ENCODE data around the gene LMBR1.
"Not testable (repeated sequence)": the region's sequence is repeated elsewhere in the genome, so short reads cannot be mapped to it uniquely, and the experiment has no call there.

The LMBR1 gene

GRCh38 chr7:156858523-156858922, 34.5 kb downstream of the LMBR1 start:
- TF ChIP-seq, protein P1, sequence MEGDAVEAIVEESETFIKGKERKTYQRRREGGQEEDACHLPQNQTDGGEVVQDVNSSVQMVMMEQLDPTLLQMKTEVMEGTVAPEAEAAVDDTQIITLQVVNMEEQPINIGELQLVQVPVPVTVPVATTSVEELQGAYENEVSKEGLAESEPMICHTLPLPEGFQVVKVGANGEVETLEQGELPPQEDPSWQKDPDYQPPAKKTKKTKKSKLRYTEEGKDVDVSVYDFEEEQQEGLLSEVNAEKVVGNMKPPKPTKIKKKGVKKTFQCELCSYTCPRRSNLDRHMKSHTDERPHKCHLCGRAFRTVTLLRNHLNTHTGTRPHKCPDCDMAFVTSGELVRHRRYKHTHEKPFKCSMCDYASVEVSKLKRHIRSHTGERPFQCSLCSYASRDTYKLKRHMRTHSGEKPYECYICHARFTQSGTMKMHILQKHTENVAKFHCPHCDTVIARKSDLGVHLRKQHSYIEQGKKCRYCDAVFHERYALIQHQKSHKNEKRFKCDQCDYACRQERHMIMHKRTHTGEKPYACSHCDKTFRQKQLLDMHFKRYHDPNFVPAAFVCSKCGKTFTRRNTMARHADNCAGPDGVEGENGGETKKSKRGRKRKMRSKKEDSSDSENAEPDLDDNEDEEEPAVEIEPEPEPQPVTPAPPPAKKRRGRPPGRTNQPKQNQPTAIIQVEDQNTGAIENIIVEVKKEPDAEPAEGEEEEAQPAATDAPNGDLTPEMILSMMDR (IDR thresholded peaks at IDR 0.05; ENCODE audit: extremely low read depth, insufficient read depth, missing control alignments): no peak
- DNase-seq (ENCODE audit: low spot score): no peak
- in situ Hi-C loops (cut with MboI; ENCODE audit: low pct_unique_long_range_greater_than_20kb, low sequenced_read_pairs, unreplicated experiment): no loop called here

DNA sequence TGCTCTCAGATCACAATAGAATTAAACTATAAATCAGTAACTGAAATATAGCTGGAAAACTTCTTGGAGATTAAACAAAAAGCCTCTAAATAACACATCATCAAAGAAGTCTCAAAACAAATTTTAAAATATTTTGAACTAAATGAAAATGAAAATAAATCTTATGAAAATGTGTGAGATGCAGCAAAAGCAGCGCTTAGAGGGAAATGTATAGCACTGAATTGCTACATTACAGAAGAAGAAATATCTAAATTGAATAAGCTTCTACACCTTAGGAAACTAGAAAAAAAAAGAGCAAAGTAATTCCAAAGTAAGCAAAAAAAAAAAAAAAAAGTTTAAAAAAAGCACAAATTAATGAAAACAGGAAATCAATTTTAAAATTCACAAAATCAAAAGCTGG, 35.2 kb downstream of the LMBR1 start:
- no peak for DNase-seq (ENCODE audit: low spot score)
- in situ Hi-C loops (cut with MboI; ENCODE audit: low pct_unique_long_range_greater_than_20kb, low sequenced_read_pairs, unreplicated experiment): no loop called here
- TF ChIP-seq, protein P1 (IDR thresholded peaks at IDR 0.05; ENCODE audit: extremely low read depth, insufficient read depth, missing control alignments): no peak

GRCh38 chr7:156854654-156855053, 38.3 kb downstream of the LMBR1 start:
- in situ Hi-C loops (cut with MboI; ENCODE audit: low pct_unique_long_range_greater_than_20kb, low sequenced_read_pairs, unreplicated experiment): no loop called here
- no peak for DNase-seq (ENCODE audit: low spot score)
- TF ChIP-seq, protein P1 (IDR thresholded peaks at IDR 0.05; ENCODE audit: extremely low read depth, insufficient read depth, missing control alignments): no peak

GRCh38 chr7:156848979-156849378, 44.0 kb downstream of the LMBR1 start:
- in situ Hi-C loops (cut with MboI; ENCODE audit: low pct_unique_long_range_greater_than_20kb, low sequenced_read_pairs, unreplicated experiment): no loop called here
- TF ChIP-seq, protein P1 (IDR thresholded peaks at IDR 0.05; ENCODE audit: extremely low read depth, insufficient read depth, missing control alignments): no peak
- no peak for DNase-seq (ENCODE audit: low spot score)

DNA sequence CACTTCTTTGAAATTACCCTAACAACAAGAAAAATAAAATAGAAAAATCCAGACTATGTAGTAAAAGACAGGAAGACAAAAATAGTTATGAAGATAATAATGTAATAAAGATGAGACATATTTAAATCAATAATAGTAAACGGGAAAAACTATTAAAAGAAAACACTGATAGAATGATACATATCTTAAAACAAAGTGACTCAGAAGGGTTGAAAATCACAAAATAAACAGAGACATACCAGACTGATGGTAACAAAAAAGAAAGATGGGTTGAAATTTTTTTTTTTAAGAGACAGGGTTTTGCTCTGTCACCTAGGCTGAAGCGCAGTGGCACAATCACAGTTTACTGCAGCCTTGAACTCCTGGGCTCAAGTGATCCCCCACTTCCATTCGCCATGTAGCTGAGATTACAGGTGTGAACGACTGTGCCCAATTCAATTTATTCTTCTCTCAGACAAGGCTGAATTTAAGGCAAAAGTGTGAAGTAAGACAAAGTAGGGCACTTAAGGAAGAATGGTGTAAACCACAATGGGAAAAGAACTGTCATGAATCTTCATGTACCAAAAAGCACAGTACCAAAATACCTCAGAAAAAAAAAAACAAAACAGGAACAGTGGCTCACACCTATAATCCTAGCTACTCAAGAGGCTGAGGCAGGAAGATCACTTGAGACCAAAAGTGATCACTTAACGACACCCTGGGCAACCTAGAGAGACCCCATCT, 47.4 kb downstream of the LMBR1 start:
- TF ChIP-seq, protein P1 (IDR thresholded peaks at IDR 0.05; ENCODE audit: extremely low read depth, insufficient read depth, missing control alignments): no peak
- in situ Hi-C loops (cut with MboI; ENCODE audit: low pct_unique_long_range_greater_than_20kb, low sequenced_read_pairs, unreplicated experiment): no loop called here

GRCh38 chr7:156843582-156843981, 49.4 kb downstream of the LMBR1 start:
- DNase-seq (ENCODE audit: low spot score); in situ Hi-C loops (cut with MboI; ENCODE audit: low pct_unique_long_range_greater_than_20kb, low sequenced_read_pairs, unreplicated experiment): not testable (repeated sequence)

More for the DNA sequence above, 47.4 kb downstream of the LMBR1 start:
- DNase-seq (ENCODE audit: low spot score): no peak

DNA sequence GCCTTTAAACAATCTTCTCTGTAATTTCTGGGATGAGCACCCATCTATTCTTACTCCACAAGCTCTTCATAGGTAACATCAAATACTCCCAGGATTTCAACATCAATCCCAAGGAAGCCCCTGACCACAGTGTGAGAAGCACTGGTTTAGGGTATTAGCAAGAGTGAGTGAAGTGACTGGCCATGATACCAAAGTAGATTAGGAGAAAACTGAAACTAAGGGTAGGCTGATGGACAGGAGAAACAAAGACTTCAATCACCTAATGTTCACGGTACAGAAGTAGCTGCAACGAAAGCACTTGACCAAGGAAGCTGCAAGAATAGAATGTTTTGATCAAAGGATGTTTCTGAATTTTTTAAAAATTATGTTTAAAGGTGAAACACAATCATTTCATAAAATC, 49.8 kb downstream of the LMBR1 start:
- TF ChIP-seq, protein P1 (IDR thresholded peaks at IDR 0.05; ENCODE audit: extremely low read depth, insufficient read depth, missing control alignments): no peak
- in situ Hi-C loops (cut with MboI; ENCODE audit: low pct_unique_long_range_greater_than_20kb, low sequenced_read_pairs, unreplicated experiment): no loop called here
- no peak for DNase-seq (ENCODE audit: low spot score)
